Hepatocyte (in vitro differentiated cells): ENCODE measurements around the gene DHRS7B.

Source experiments
- CTCF ChIP-seq: fragments of 200-600 bp; sonication (generic); IDR thresholded peaks from 2 replicates; pipeline ENCODE4 v1.5.1; 2016; ENCODE audit warnings: antibody characterized with exemption, mild to moderate bottlenecking; ENCODE audit not compliant: poor library complexity
- EZH2 ChIP-seq: fragments of 200-600 bp; sonication (generic); IDR thresholded peaks from 2 replicates; pipeline ENCODE4 v1.6.1; 2016; ENCODE audit warnings: antibody characterized with exemption, mild to moderate bottlenecking, borderline replicate concordance
- EZH2phosphoT487 ChIP-seq: fragments of 200-600 bp; sonication (generic); IDR thresholded peaks from one replicate; pipeline ENCODE4 v1.6.1; 2018; ENCODE audit warnings: antibody characterized with exemption, mild to moderate bottlenecking, low read depth, moderate library complexity; ENCODE audit not compliant: unreplicated experiment, severe bottlenecking

GRCh38 chr17:21077281-21077680 lies 49.5 kb upstream of the DHRS7B start:
- no peak for TF ChIP-seq EZH2
- TF ChIP-seq CTCF = no peak
- TF ChIP-seq EZH2phosphoT487 = no peak
